HepG2 (cell line): ENCODE results near the gene CACNA1G. TPM values are rescaled to one million over a fixed set of nuclear protein-coding genes. Genes with fewer than 3 reads are reported as not detected.

Source experiments
- ATF7-NPFF ChIP-seq: sonication (generic); formaldehyde crosslinking; IDR thresholded peaks from 2 replicates; pipeline ENCODE4 v1.8.1; 2023; ENCODE audit warnings: mild to moderate bottlenecking, low read depth, missing genetic modification reagents, moderate library complexity
- BRD4 ChIP-seq: sonication (generic); formaldehyde crosslinking; IDR thresholded peaks from 2 replicates; pipeline ENCODE4 v1.4.0; 2020; ENCODE audit warnings: missing genetic modification reagents
- HDAC1 ChIP-seq: sonication (generic); formaldehyde crosslinking; IDR thresholded peaks from 2 replicates; pipeline ENCODE4 v1.5.1; 2020; ENCODE audit warnings: mild to moderate bottlenecking, missing genetic modification reagents
- JUN ChIP-seq: sonication (generic); formaldehyde crosslinking; IDR thresholded peaks from 2 replicates; pipeline ENCODE4 v1.4.0; 2020; ENCODE audit warnings: mild to moderate bottlenecking, missing genetic modification reagents
- KDM4B ChIP-seq: sonication (generic); formaldehyde crosslinking; IDR thresholded peaks from 2 replicates; pipeline ENCODE4 v1.4.0; 2020; ENCODE audit warnings: missing genetic modification reagents
- MEIS2 ChIP-seq: sonication (generic); formaldehyde crosslinking; IDR thresholded peaks from 2 replicates; pipeline ENCODE4 v1.9.0; 2021; ENCODE audit warnings: mild to moderate bottlenecking, missing genetic modification reagents
- MIXL1 ChIP-seq: IDR thresholded peaks from 2 replicates; pipeline ENCODE4 v1.6.1; 2016
- MNT ChIP-seq: fragments of 450-650 bp; IDR thresholded peaks from 2 replicates; pipeline ENCODE4 v1.6.1; 2016
- MXD3 ChIP-seq: IDR thresholded peaks from 2 replicates; pipeline ENCODE4 v1.6.1; 2016; ENCODE audit warnings: mild to moderate bottlenecking, missing biosample characterization, missing genetic modification reagents
- MYPOP ChIP-seq: sonication (generic); formaldehyde crosslinking; IDR thresholded peaks from 2 replicates; pipeline ENCODE4 v1.8.1; 2023; ENCODE audit warnings: mild to moderate bottlenecking, moderate library complexity, missing genetic modification reagents
- PATZ1 ChIP-seq: sonication (generic); formaldehyde crosslinking; IDR thresholded peaks from 2 replicates; pipeline ENCODE4 v1.4.0; 2020; ENCODE audit warnings: missing genetic modification reagents
- PAX8 ChIP-seq: sonication (generic); formaldehyde crosslinking; IDR thresholded peaks from 2 replicates; pipeline ENCODE4 v1.8.0; 2022; ENCODE audit warnings: mild to moderate bottlenecking, missing genetic modification reagents, borderline replicate concordance
- SAP130 ChIP-seq: IDR thresholded peaks from 2 replicates; pipeline ENCODE4 v1.6.1; 2016; ENCODE audit warnings: low read depth
- ZBTB26 ChIP-seq: IDR thresholded peaks from 2 replicates; pipeline ENCODE4 v1.6.1; 2016; ENCODE audit warnings: missing compliant biosample characterization, missing genetic modification reagents, borderline replicate concordance
- ZGPAT ChIP-seq: IDR thresholded peaks from 2 replicates; pipeline ENCODE4 v1.6.1; 2016; ENCODE audit warnings: mild to moderate bottlenecking
- ZNF234 ChIP-seq: sonication (generic); formaldehyde crosslinking; conservative IDR thresholded peaks from 2 replicates; pipeline ENCODE4 v1.5.1; 2020; ENCODE audit warnings: mild to moderate bottlenecking, missing genetic modification reagents
- ZNF501 ChIP-seq: sonication (generic); formaldehyde crosslinking; IDR thresholded peaks from 2 replicates; pipeline ENCODE4 v1.5.1; 2020; ENCODE audit warnings: mild to moderate bottlenecking, moderate library complexity, missing genetic modification reagents
- ZNF777 ChIP-seq: sonication (generic); formaldehyde crosslinking; IDR thresholded peaks from 2 replicates; pipeline ENCODE4 v1.4.0; 2020; ENCODE audit warnings: missing genetic modification reagents
- polyA plus RNA-seq, 8 experiments: library from polyadenylated mRNA; depleted of rRNA in 3 of 8; stranded (reverse) in 7 of 8; unstranded in 1 of 8; fragments of >200 nt; fragmentation: Illumina TruSeq in 4 of 8; extraction: Trizol in 4 of 8; gene quantifications; 2 replicates each; pipeline versions ENCODE4 v1.2.1 to v1.2.3, GENCODE V29; 2011 to 2016; ENCODE audit warnings: low read depth in 4 of 8, missing spikeins in 1 of 8, mixed read lengths in 1 of 8; ENCODE audit not compliant: insufficient read depth in 1 of 8
- total RNA-seq, 5 experiments: library from RNA; depleted of rRNA; stranded (reverse); fragments of >200 nt; fragmentation: Illumina TruSeq; extraction: Trizol; gene quantifications; 2 replicates each; pipeline ENCODE4 v1.2.3, GENCODE V29; 2016; ENCODE audit warnings: low read depth in 1 of 5

Gene CACNA1G
- total and polyA plus RNA-seq, 2 of the 13 experiments (the other 11 are each of a cell fraction or from before 2014, with no cell fraction given), result 0.02 TPM; not detected in 1

GRCh38 chr17:50626037-50626574 lies 65.6 kb downstream of the CACNA1G start (continued):
- TF ChIP-seq PATZ1 (peak; percentile 72; the same call in 1 of the 2 replicates), MIXL1 (CRISPR knock-in tag) (peak; percentile 61; the same call in 1 of the 2 replicates), ZNF777 (CRISPR knock-in tag) (peak; percentile 57; the same call in 1 of the 2 replicates), MEIS2 (CRISPR knock-in tag) (0 out of 2 replicates have a peak, but pooled peaks have one; percentile 27), MYPOP (CRISPR knock-in tag) (0 out of 2 replicates have a peak, but pooled peaks have one; percentile 36), ATF7-NPFF (CRISPR knock-in tag) (peak; percentile 65; the same call in 1 of the 2 replicates), ZNF234 (CRISPR knock-in tag) (no peak), JUN (CRISPR knock-in tag) (0 out of 2 replicates have a peak, but pooled peaks have one; percentile 37), SAP130 (CRISPR knock-in tag) (peak; percentile 70), KDM4B (CRISPR knock-in tag) (0 out of 2 replicates have a peak, but pooled peaks have one; percentile 73), MXD3 (peak; percentile 43), HDAC1 (peak; percentile 71), ZNF501 (CRISPR knock-in tag) (peak; percentile 32; the same call in 1 of the 2 replicates), PAX8 (0 out of 2 replicates have a peak, but pooled peaks have one; percentile 32), BRD4 (peak; percentile 65; the same call in 1 of the 2 replicates), ZGPAT (peak; percentile 54; the same call in 1 of the 2 replicates), ZBTB26 (peak; percentile 27; the same call in 1 of the 2 replicates), MNT (no peak)
